WTC11 (cell line): ENCODE measurements around the gene AGAP1. TPM values are rescaled to one million over a fixed set of nuclear protein-coding genes. Genes with fewer than 3 reads are reported as not detected.

ENCODE experiments used
- ATAC-seq: fragments of 200-7000 bp; cut with Tn5 transposase; 2 replicates; pipeline ENCODE4 v1.10.0; 2021; ENCODE audit warnings: mild to moderate bottlenecking, moderate library complexity
- CTCF ChIA-PET: fragments of 300-600 bp; sonication (Branson Sonifier 250); formaldehyde crosslinking; loops from one replicate; lab custom pipeline; 2021; ENCODE audit warnings: antibody characterized with exemption; lab: Charles Lee
- POLR2A ChIA-PET: fragments of 350-600 bp; sonication (Branson Sonifier 250); formaldehyde crosslinking; loops from one replicate; lab custom pipeline; 2021; ENCODE audit warnings: antibody characterized with exemption; lab: Charles Lee
- DNase-seq: peaks from one replicate; pipeline ENCODE4 v3.0.0; 2021; ENCODE audit warnings: low spot score
- H3K27ac Mint-ChIP-seq: 2 replicates; pipeline ENCODE4 v1.8.0; 2021; ENCODE audit warnings: mixed read lengths
- H3K27me3 Mint-ChIP-seq: 2 replicates; pipeline ENCODE4 v1.8.0; 2021; ENCODE audit warnings: low read depth, mild to moderate bottlenecking, moderate library complexity, mixed read lengths
- H3K36me3 Mint-ChIP-seq: 2 replicates; pipeline ENCODE4 v1.8.0; 2021; ENCODE audit warnings: mixed read lengths
- H3K4me1 Mint-ChIP-seq: 2 replicates; pipeline ENCODE4 v1.8.0; 2022; ENCODE audit warnings: mixed read lengths
- H3K4me3 Mint-ChIP-seq: 2 replicates; pipeline ENCODE4 v1.8.0; 2021; ENCODE audit warnings: mild to moderate bottlenecking, moderate library complexity, mixed read lengths
- H3K9me3 Mint-ChIP-seq: 2 replicates; pipeline ENCODE4 v1.8.0; 2021; ENCODE audit warnings: mixed read lengths
- CDX4 ChIP-seq: fragments of 250-450 bp; sonication (Bioruptor Pico); IDR thresholded peaks from 2 replicates; pipeline ENCODE4 v1.9.0; 2021; ENCODE audit warnings: moderate library complexity, mild to moderate bottlenecking, inconsistent platforms, borderline replicate concordance
- ERG ChIP-seq: fragments of 250-450 bp; sonication (Bioruptor Pico); IDR thresholded peaks from 2 replicates; pipeline ENCODE4 v1.8.0; 2021; ENCODE audit warnings: mild to moderate bottlenecking
- FOXP1 ChIP-seq: sonication (generic); formaldehyde crosslinking; IDR thresholded peaks from 2 replicates; pipeline ENCODE4 v1.8.0; 2022; ENCODE audit warnings: missing genetic modification reagents, mild to moderate bottlenecking, moderate library complexity, borderline replicate concordance
- IRF2 ChIP-seq: sonication (generic); formaldehyde crosslinking; IDR thresholded peaks from 2 replicates; pipeline ENCODE4 v1.8.0; 2022; ENCODE audit warnings: low read depth, missing genetic modification reagents, borderline replicate concordance
- SP1 ChIP-seq: sonication (generic); formaldehyde crosslinking; conservative IDR thresholded peaks from 2 replicates; pipeline ENCODE4 v1.8.1; 2022; ENCODE audit warnings: missing genetic modification reagents
- ZNF232 ChIP-seq: sonication (generic); formaldehyde crosslinking; IDR thresholded peaks from 2 replicates; pipeline ENCODE4 v1.8.0; 2022; ENCODE audit warnings: mild to moderate bottlenecking, missing genetic modification reagents
- total RNA-seq: library from RNA; stranded (reverse); gene quantifications from 3 replicates; pipeline ENCODE4 v1.2.3, GENCODE V29; 2021
- TF ChIP-seq, protein P1 (sequence below): fragments of 250-450 bp; sonication (Bioruptor Pico); IDR thresholded peaks from 2 replicates; pipeline ENCODE4 v1.9.0; 2021; ENCODE audit warnings: mild to moderate bottlenecking, borderline replicate concordance
- TF ChIP-seq, protein P2 (sequence below): sonication (generic); formaldehyde crosslinking; IDR thresholded peaks from 2 replicates; pipeline ENCODE4 v1.8.1; 2023; ENCODE audit warnings: mild to moderate bottlenecking, missing genetic modification reagents, borderline replicate concordance
- TF ChIP-seq, protein P3 (sequence below): fragments of 250-450 bp; sonication (Bioruptor Pico); IDR thresholded peaks from 2 replicates; pipeline ENCODE4 v1.9.0; 2021; ENCODE audit warnings: mild to moderate bottlenecking
- TF ChIP-seq, protein P4 (sequence below): sonication (generic); formaldehyde crosslinking; IDR thresholded peaks from 2 replicates; pipeline ENCODE4 v1.8.0; 2023; ENCODE audit warnings: missing genetic modification reagents, mild to moderate bottlenecking, borderline replicate concordance
- TF ChIP-seq, protein P5 (sequence below): sonication (generic); formaldehyde crosslinking; IDR thresholded peaks from 2 replicates; pipeline ENCODE4 v1.8.1; 2023; ENCODE audit warnings: mild to moderate bottlenecking, moderate library complexity, missing genetic modification reagents

Gene AGAP1
- total RNA-seq, 1 experiment from 2014 or later: 49.3 TPM

- TF ChIP-seq, protein P1, sequence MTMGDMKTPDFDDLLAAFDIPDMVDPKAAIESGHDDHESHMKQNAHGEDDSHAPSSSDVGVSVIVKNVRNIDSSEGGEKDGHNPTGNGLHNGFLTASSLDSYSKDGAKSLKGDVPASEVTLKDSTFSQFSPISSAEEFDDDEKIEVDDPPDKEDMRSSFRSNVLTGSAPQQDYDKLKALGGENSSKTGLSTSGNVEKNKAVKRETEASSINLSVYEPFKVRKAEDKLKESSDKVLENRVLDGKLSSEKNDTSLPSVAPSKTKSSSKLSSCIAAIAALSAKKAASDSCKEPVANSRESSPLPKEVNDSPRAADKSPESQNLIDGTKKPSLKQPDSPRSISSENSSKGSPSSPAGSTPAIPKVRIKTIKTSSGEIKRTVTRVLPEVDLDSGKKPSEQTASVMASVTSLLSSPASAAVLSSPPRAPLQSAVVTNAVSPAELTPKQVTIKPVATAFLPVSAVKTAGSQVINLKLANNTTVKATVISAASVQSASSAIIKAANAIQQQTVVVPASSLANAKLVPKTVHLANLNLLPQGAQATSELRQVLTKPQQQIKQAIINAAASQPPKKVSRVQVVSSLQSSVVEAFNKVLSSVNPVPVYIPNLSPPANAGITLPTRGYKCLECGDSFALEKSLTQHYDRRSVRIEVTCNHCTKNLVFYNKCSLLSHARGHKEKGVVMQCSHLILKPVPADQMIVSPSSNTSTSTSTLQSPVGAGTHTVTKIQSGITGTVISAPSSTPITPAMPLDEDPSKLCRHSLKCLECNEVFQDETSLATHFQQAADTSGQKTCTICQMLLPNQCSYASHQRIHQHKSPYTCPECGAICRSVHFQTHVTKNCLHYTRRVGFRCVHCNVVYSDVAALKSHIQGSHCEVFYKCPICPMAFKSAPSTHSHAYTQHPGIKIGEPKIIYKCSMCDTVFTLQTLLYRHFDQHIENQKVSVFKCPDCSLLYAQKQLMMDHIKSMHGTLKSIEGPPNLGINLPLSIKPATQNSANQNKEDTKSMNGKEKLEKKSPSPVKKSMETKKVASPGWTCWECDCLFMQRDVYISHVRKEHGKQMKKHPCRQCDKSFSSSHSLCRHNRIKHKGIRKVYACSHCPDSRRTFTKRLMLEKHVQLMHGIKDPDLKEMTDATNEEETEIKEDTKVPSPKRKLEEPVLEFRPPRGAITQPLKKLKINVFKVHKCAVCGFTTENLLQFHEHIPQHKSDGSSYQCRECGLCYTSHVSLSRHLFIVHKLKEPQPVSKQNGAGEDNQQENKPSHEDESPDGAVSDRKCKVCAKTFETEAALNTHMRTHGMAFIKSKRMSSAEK (CRISPR knock-in tag): no peak
- no peak for TF ChIP-seq IRF2 (CRISPR knock-in tag)
- no peak for TF ChIP-seq ERG
- TF ChIP-seq, protein P2, sequence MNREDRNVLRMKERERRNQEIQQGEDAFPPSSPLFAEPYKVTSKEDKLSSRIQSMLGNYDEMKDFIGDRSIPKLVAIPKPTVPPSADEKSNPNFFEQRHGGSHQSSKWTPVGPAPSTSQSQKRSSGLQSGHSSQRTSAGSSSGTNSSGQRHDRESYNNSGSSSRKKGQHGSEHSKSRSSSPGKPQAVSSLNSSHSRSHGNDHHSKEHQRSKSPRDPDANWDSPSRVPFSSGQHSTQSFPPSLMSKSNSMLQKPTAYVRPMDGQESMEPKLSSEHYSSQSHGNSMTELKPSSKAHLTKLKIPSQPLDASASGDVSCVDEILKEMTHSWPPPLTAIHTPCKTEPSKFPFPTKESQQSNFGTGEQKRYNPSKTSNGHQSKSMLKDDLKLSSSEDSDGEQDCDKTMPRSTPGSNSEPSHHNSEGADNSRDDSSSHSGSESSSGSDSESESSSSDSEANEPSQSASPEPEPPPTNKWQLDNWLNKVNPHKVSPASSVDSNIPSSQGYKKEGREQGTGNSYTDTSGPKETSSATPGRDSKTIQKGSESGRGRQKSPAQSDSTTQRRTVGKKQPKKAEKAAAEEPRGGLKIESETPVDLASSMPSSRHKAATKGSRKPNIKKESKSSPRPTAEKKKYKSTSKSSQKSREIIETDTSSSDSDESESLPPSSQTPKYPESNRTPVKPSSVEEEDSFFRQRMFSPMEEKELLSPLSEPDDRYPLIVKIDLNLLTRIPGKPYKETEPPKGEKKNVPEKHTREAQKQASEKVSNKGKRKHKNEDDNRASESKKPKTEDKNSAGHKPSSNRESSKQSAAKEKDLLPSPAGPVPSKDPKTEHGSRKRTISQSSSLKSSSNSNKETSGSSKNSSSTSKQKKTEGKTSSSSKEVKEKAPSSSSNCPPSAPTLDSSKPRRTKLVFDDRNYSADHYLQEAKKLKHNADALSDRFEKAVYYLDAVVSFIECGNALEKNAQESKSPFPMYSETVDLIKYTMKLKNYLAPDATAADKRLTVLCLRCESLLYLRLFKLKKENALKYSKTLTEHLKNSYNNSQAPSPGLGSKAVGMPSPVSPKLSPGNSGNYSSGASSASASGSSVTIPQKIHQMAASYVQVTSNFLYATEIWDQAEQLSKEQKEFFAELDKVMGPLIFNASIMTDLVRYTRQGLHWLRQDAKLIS: no peak
- TF ChIP-seq FOXP1 (CRISPR knock-in tag): no peak
Observed at GRCh38 chr2:235844561-235844960, 350.7 kb downstream of the AGAP1 start (continued).

GRCh38 chr2:235845245-235845644, 351.4 kb downstream of the AGAP1 start:
- no peak overlapping the region for H3K4me3 Mint-ChIP-seq
- H3K27me3 Mint-ChIP-seq: no peaks in the 10 kb centered on the region
- POLR2A ChIA-PET: interaction anchor here (1.5 kb wide), 1 partner anchor 59 kb away, joined by 3 read pairs; no protein-coding TSS in a partner anchor
- H3K9me3 Mint-ChIP-seq: no peaks in the 10 kb centered on the region
- TF ChIP-seq, protein P3, sequence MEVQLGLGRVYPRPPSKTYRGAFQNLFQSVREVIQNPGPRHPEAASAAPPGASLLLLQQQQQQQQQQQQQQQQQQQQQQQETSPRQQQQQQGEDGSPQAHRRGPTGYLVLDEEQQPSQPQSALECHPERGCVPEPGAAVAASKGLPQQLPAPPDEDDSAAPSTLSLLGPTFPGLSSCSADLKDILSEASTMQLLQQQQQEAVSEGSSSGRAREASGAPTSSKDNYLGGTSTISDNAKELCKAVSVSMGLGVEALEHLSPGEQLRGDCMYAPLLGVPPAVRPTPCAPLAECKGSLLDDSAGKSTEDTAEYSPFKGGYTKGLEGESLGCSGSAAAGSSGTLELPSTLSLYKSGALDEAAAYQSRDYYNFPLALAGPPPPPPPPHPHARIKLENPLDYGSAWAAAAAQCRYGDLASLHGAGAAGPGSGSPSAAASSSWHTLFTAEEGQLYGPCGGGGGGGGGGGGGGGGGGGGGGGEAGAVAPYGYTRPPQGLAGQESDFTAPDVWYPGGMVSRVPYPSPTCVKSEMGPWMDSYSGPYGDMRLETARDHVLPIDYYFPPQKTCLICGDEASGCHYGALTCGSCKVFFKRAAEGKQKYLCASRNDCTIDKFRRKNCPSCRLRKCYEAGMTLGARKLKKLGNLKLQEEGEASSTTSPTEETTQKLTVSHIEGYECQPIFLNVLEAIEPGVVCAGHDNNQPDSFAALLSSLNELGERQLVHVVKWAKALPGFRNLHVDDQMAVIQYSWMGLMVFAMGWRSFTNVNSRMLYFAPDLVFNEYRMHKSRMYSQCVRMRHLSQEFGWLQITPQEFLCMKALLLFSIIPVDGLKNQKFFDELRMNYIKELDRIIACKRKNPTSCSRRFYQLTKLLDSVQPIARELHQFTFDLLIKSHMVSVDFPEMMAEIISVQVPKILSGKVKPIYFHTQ: no peak
- TF ChIP-seq, protein P4, sequence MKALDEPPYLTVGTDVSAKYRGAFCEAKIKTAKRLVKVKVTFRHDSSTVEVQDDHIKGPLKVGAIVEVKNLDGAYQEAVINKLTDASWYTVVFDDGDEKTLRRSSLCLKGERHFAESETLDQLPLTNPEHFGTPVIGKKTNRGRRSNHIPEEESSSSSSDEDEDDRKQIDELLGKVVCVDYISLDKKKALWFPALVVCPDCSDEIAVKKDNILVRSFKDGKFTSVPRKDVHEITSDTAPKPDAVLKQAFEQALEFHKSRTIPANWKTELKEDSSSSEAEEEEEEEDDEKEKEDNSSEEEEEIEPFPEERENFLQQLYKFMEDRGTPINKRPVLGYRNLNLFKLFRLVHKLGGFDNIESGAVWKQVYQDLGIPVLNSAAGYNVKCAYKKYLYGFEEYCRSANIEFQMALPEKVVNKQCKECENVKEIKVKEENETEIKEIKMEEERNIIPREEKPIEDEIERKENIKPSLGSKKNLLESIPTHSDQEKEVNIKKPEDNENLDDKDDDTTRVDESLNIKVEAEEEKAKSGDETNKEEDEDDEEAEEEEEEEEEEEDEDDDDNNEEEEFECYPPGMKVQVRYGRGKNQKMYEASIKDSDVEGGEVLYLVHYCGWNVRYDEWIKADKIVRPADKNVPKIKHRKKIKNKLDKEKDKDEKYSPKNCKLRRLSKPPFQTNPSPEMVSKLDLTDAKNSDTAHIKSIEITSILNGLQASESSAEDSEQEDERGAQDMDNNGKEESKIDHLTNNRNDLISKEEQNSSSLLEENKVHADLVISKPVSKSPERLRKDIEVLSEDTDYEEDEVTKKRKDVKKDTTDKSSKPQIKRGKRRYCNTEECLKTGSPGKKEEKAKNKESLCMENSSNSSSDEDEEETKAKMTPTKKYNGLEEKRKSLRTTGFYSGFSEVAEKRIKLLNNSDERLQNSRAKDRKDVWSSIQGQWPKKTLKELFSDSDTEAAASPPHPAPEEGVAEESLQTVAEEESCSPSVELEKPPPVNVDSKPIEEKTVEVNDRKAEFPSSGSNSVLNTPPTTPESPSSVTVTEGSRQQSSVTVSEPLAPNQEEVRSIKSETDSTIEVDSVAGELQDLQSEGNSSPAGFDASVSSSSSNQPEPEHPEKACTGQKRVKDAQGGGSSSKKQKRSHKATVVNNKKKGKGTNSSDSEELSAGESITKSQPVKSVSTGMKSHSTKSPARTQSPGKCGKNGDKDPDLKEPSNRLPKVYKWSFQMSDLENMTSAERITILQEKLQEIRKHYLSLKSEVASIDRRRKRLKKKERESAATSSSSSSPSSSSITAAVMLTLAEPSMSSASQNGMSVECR (CRISPR knock-in tag): no peak
- TF ChIP-seq, protein P5, sequence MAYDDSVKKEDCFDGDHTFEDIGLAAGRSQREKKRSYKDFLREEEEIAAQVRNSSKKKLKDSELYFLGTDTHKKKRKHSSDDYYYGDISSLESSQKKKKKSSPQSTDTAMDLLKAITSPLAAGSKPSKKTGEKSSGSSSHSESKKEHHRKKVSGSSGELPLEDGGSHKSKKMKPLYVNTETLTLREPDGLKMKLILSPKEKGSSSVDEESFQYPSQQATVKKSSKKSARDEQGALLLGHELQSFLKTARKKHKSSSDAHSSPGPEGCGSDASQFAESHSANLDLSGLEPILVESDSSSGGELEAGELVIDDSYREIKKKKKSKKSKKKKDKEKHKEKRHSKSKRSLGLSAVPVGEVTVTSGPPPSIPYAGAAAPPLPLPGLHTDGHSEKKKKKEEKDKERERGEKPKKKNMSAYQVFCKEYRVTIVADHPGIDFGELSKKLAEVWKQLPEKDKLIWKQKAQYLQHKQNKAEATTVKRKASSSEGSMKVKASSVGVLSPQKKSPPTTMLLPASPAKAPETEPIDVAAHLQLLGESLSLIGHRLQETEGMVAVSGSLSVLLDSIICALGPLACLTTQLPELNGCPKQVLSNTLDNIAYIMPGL (CRISPR knock-in tag): no peak
- TF ChIP-seq SP1 (CRISPR knock-in tag) (no peak), CDX4 (CRISPR knock-in tag) (no peak), IRF2 (CRISPR knock-in tag) (no peak), ZNF232 (CRISPR knock-in tag) (no peak)
- peaks cover 18% of the 10 kb centered on the region for H3K4me1 Mint-ChIP-seq
- CTCF ChIA-PET: no interaction called here
- no peak for DNase-seq
- H3K36me3 Mint-ChIP-seq: no peaks in the 10 kb centered on the region
- H3K27ac Mint-ChIP-seq: no peak overlapping the region
- no peak for ATAC-seq
